GM18508 (cell line): ENCODE data around the gene CENPP.

Source experiments
- ATAC-seq: cut with Tn5 transposase; IDR thresholded peaks from one replicate; pipeline ENCODE4 v1.9.1; 2021; ENCODE audit warnings: moderate number of reproducible peaks; ENCODE audit not compliant: insufficient read depth, unreplicated experiment

CENPP gene

DNA sequence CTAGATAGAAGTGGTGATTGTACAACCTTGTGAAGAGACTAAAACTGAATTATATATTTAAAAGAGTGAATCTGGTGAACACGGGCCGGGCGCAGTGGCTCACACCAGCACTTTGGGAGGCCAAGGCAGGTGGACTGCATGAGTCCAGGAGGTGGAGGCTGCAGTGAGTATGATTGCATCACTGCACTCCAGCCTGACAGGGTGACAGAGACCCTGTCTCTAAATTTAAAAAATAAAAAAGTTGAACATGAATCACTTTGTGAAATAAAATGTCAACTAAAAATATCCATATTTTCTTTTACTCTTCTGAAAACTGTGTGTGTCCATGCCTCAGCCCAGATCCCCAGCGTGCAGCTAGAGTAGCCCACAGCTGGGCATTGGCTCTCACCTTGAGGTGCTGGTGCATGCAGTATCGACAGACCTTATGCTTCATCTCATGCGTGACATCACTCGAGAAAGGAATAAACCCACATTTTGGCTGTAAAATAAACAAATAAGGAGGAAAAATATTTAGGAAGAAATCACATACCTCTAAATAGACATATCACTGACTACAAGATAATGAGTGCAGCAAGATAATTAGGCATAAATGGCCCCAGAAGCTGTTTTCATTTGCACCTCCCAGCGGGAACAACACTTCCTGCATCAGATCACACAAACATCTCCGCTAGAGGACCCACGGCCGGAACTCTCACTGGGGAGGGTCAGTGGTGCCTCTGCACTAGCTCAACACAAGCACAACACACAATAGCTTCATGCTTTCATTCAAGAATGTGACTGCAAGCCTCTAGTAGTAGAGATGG is 322.1 kb downstream of the CENPP start:
- ATAC-seq = no peak

DNA sequence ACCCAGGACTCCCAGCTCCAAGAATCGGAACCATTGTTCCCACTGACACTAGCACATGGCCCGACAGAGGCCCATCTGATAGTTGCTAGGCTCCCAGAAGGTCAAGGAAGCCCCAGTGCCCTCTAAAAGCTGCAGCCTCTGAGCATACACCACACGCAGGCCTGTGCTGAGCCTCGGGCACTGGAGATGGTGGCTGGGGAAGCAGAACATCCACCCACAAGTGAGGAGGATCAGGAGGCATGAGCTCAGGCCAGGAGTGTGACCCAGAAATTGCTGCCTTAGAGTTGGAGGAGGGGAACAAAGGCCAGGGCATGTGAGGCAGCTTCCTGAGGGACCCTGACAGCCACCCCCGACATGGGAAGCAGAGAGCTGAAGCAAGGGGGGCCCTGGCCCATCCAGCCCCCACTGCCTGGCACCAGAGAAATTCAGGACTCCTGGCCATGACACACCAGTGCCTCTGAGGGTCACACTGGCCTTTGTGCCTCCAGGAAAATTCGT is 322.8 kb downstream of the CENPP start:
- ATAC-seq = no peak

DNA sequence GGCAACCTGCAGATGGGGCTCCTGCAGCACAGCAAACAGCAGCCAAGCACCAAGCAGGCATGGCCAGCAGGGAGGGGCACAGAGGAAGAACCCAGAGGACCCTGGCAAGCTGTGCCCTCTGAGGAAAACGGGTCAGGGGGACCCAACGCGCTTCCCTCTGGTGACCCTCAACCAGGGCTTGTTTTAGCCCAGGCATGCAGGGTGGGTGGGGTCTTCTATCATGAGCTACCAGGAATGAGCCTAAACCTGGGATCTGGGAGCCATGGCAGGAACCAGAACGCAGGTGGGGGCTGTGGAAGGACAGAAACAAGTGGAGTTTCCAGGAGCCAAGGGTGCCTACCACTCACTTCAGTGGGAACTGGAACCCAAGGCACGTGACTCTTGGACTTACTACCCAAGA is 323.3 kb downstream of the CENPP start:
- no peak for ATAC-seq

DNA sequence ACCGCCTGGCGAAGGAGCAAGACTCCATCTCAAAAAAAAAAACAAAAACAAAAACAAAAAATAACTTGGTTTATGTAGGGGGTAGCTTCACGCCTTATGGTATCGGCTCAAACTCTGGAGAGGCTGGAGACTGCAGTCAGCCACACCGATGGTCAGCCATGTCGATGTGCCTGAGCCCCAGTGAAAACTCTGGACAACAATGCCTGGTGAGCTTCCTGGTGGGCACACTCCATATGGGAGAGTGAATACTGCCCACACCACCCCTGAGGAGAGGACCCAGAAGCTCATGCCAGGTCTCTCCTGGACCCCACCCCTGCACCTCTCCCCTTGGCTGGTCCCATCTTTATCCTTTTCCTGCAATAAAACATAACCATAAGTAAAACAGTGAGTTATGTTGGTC is 324.5 kb downstream of the CENPP start:
- no peak for ATAC-seq

DNA sequence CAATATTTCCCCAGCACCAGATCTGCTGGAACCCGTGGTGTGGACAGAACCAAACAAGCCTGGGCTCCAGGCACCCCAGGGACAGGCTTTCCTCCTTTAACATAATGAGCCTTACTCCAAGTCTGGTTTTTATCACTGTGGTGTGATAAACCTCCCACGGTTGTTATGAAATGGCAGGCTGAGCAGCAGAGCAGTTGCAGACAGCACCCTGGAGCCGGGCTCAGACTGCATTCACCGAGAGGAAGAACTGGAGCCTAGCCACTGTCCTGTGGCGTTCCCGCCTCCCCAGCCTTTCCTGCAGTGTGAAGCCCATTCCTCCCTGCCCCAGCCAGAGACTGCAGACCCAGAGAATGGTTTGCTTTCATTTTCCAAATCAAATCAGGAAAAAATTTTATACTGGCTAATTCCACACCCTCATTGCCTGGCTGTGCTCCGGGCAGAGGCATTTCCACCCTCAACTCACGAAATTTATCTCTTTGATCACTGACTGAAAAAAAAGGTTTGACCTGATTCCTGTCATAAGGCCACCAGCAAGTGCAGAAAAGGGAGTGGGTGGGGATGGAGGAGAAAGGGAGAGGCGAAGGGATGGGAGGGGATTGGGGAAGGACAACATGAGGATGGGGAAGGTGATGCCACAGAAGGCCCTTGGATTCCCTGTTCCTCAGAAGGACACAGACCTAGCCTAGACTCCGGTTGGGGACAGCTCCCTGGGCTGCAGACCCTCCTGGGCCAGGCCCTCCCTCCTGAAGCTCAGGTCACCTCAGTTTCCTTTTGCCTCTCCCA is 325.3 kb downstream of the CENPP start:
- ATAC-seq = no peak

DNA sequence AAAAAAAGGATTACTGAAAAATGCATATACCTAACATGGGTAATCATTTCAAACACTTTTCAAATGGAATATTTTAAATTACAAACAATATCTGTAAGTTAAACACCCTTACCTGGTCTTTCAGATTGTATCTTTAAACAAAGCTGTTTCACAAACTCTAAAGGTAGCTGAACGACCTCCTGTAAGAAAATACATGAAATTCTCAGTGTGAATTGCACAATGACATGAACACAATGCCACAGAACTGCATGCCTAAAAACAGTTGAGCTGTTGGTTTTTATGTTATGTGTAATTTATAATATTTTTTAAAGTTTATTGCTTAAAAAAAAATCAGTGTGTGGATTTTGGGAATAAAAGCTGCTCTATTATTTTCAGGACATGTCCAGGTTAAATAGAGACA is 326.7 kb downstream of the CENPP start:
- no peak for ATAC-seq

DNA sequence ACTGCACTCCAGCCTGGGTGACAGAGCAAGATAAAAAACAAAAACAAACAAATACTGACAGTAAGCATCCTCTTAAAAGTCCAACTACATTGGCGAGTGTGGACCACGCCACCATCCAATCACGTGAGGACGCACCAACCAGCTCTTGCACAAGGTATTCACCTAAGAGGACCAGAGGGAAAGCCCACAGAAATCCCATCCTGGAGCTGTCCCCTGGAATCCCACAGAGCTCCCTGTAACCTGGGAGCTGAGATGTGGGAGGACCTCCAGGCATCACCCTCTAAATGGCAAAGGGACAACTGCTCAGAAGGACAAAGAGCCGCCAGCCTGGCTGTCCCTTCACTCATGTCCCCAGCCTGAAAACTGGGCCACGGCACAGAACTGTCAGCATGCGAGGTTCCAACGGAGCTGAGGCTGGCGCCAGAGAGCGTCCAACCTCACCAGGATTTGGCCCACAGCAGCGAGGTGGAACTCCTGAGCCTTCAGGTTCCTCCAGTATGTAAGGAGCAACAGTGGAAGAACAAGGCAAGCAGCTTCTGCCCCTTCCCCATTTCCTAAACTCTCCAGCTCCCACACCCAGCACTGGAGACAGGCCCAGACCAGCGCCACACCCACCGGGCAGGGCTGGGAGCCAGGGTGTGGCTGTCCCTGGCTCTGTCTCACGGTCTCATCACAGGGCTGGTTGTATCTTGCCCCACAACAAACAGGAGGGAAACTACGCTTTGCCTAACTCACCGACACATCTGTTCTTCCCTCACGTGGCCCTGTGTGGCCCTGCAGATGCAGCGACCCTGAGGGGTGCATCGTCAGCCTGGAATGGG is 328.9 kb downstream of the CENPP start:
- no peak for ATAC-seq

DNA sequence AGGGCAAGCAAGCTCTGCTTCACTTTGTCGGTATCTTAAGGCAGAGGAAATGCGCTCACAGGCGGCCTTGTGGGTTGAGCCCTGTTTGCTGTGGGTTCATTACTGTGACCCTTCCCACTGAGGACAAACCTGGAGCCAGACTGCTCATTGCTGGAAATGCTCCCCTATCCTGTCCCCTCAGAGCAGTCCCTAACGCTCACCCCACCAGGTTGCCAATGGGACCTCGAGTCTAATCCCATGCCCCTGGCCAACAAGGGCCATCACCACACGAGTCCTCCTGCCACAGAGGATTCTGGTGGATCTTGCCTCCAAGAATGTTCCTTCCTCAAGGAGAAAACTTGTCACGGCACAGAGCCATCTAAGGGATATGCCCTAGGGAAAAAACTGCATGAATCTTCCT is 329.6 kb downstream of the CENPP start:
- no peak for ATAC-seq

DNA sequence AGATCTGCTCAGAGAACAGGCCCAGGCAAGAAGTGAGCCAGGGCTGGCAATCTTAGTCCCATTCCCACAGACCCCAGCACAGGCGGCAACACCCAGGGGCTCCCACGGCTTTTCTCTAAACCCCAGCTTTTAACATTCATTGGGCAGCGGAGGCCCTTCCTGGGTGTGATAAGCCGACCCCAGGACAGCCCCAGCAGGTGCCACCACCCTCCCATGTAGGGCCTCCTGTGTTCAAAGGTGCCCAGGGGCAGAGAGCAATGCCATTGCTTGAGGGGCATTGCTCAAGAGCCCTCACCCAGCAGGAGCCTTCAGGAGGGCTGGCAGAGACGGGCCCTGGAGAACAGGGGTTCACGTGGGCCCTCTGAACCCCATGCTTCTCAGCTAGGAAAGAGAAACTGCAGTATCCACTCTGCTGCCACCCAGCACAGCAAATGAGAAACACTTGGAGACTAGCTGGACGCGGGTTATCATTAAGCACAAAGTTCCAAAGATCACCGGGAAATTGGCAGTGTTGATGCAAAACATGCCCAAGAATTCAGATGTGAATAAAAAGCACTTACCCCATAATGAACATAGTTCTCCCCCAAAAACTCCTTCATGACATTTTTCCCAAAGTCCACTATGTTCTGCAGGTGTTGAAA is 330.3 kb downstream of the CENPP start:
- no peak for ATAC-seq

DNA sequence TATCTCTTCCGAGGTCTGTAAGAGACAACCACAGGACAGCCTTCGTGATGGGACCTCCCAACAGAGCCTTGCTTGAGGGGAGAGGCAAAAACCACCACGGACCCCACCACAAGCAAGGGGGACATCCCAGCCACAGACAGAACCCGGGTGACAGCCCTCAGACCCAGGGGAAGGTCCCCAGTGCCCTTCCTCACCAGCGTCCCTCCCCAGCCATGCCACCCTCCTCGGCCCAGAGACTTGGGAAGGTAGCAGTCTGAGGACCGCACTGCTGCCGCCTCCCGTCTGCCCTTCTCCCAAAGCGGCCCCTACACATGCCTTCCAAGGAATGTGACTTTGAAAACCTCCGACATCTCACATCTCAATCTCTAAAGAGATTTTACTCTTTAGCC is 330.8 kb downstream of the CENPP start:
- ATAC-seq = no peak

DNA sequence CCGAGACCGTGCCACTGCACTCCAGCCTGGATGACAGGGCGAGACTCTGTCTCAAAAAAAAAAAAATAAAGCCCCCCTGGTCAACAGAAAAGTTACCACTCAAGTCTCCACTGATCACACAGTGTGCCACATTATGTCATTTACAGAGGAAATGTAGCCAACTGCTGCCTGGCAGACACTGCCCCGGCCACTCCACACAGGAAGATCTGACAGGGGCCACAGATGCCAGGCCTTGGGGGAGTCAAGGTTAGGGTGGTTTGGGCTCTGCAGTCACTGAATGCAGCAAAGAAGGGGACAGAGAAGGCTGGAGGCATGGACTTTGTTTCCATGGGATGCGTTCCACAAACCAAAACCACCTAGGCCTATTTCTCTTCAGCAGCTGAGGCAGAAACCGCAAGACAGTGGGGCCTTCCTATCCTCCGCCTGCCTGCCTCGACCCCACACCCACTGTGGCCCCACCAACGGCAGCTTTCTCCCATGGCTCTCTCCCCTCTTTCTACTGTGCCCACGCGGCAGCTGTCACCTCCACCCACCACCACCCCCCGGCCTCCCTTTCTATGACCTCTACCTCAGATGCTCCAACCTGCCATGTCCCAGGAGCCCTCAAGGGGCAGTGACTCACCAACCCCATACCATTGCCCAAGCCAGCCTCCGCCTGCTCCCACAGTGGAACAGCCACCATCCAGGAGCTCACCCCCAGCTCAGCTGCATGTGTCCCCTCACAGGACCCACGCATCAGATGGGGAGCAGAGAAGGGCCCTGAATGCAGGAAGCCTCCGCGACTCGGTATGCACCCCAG is 331.7 kb downstream of the CENPP start:
- no peak for ATAC-seq

DNA sequence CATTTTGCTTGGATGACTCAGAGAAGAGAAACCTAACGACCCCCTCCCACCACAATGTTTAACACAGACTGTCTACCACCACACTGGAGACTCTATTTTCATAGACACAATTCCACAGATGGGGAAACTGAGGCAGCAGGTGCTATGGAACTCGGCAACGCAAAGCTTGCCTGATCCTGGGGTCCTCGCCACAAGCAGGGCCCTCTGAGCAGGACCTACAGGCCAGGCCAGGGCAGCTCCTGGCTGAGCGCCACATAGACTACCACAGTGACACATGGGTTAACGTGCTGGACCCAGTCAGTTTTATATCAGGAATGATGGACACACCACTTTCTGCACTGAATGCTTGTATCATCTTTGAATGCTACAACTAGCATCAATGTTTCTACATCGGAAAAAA is 332.4 kb downstream of the CENPP start:
- no peak for ATAC-seq

DNA sequence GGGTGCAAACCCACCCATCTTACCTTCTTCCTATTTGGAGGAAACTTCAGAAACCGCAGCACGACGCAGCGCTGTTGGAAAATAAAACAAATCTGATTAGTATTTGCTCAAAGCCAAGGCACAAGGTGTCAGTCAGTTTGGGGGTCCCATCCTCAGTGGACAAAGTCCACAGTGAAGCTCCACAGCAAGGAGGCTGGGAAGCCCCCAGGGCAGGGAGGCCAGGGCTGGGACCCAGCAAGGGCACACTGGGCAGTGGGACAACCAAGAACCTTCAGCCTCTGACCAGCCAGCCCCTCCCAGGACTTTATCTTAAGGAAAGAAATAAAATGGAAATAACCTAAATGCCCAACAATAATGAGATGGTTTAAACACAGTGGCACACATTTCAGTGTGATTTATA is 332.9 kb downstream of the CENPP start:
- ATAC-seq = no peak

DNA sequence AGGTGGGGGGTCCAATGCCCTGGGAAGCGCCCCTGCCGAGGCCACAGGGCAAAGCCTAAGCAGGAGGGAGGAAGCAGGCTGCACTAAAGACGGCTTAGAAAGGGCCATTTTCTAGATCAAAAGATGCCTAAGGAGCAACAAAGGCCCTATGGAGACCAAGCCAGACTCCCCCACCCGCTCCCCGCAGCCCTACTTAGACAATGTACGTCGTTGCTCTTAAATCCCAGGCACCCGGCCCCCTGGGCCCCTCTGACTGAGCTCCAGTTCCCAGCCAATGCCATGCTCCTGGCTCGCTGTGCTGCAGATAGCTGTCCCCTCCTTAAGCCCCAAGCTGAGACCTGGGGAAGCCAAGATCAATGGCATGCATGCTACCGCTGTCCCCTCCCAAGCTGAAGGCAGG is 333.8 kb downstream of the CENPP start:
- no peak for ATAC-seq

DNA sequence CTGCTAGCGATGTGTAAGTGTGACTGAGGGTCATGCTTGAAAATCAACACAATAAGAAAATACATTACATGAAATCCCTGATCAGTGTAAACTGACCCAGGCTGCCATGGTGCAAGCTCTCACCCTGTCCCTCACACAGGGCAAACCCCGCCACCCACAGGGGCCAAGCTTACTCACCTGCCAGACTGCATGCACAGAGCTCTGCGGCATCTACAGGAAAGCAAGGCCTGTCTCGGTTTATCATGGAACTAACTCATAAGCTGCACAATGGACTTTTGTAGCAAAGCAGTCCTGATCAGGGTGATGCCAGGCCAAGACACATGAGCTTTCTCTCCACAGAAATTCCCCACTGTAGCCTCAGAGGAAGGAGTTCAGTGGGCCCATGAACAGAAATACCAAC is 334.5 kb downstream of the CENPP start:
- ATAC-seq = no peak

DNA sequence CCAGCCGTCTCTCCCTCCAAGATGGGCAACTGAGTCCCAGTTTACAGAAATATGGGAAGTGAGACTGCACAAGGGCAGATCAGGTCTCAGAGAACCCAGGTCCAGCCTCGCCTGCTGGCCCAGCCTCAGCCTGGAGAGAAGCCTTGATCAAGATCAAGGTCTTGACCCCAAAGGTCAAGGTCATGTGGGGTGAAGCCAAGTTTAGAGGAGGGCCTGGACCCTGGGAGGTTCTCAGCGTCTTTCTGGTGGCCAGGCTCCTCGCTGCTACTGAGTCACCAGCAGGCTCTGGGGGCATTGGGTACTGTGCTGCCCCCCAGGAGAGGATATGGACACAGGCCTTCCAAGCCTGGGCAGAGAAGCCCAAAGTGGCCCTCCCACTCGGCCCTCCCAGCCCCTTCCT is 335.4 kb downstream of the CENPP start:
- ATAC-seq = no peak

DNA sequence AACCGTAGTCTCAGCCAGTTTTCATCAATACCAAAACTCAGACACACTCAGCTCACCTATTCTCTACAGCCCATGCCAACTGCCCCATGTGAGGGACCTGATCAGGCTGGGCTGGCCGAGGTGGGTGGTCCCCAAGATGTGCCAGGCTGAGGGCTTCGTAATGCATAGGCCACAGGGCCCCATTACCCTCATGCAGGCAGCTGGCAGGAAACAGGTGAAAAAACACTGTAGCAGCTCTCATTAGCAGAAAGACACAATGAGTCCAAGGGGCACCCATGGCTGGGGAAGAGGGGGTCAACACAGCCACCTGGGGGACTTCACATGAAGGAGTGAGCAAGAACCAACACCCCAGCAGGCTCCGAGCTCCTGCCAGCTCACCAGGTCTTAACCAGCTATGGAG is 336.0 kb downstream of the CENPP start:
- ATAC-seq = no peak

DNA sequence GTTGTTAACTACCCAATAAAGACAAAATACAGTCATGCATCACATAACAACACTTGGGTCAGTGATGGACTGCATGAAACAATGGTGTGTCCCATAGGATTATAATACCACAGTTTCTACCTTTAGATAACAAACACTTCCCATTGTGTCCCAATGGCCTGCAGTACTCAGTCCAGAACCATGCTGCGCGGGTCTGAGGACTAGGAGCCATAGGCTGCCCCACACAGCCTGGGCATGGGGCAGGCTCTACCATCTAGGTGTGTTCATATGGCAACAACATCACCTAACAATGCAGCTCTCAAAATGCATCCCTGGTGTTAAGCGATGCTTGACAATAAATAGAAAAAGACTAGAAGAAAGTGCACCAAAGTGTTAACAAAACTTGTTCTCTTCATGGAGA is 337.4 kb downstream of the CENPP start:
- no peak for ATAC-seq

DNA sequence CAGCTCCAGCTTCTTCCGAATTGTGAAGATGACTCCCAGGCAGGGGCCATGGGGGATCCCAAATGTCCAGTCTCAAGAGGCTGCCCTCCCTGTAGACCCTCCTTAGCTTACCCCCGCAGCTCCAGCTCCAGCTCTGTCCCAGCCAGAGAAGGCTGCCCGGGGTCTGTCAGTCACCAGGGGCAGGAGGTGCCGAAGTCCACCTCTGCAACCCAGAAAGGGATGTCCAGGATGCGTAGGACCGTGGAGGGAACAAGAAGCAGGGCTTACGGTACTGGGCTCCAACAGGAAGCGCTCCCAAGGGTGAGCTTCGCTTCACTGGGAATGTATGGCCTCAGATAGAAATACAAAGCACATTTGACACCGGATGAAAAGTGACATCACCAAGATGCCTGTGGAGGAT is 338.2 kb downstream of the CENPP start:
- no peak for ATAC-seq
